NCI-H2081 (cell line): ENCODE data around the gene MAP3K4.
"Not testable (repeated sequence)": the region's sequence is repeated elsewhere in the genome, so short reads cannot be mapped to it uniquely, and the experiment has no call there.

ENCODE experiments used
- DNase-seq, 2 experiments: peaks; one replicate each; lab custom pipeline; 2025; lab: John Stamatoyannopoulos, UW

Gene MAP3K4

GRCh38 chr6:161082215-161082614, 90.6 kb downstream of the MAP3K4 start:
- no peak for DNase-seq

- no peak for DNase-seq
Measured at GRCh38 chr6:161085246-161085645, 93.7 kb downstream of the MAP3K4 start.

DNA sequence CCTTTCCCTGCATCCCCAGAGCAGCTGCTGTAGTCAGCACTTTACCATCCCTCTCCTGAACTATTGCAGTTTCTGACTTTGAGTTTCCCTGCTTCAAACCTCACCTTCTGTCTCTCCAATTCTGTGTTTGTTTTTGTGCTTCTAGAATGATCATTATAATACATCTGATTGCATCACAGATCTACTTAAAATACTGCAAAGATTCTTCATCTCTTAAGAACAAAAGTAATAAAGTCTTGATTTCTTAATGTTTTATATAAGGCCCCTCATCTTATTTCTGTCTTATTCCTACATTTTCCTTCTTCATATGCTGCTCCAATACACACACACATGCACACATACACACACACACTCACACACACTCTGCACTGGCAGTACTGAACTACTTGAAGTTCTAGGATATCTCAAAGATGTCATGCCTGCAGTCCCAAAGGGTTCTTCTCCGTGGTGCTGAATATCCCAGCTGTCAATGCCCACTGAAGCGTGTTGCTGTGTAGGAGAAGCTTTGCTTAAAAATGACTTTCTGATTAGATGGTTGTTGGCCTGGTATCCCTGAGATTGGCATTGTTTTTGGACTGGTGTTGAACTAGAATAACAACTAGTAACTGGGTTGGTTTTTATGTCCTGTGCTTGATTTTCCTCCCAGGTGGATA, 97.2 kb downstream of the MAP3K4 start:
- no peak for DNase-seq

DNA sequence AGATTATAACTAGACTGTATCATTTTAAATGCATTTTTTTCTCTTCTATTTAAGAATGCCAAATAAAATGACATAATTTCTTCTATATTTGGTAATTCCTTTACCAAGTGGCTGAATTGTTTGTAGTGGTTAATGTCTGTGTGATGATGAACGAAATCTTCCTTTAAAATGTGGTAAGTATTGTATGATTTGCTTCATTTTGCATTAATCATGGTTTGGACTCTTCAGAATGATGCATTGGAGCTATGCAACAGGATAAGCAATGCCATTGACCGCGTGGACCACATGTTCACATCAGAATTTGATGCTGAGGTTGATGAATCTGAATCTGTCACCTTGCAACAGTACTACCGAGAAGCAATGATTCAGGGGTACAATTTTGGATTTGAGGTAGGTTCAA, 99.6 kb downstream of the MAP3K4 start:
- DNase-seq: no peak

DNA sequence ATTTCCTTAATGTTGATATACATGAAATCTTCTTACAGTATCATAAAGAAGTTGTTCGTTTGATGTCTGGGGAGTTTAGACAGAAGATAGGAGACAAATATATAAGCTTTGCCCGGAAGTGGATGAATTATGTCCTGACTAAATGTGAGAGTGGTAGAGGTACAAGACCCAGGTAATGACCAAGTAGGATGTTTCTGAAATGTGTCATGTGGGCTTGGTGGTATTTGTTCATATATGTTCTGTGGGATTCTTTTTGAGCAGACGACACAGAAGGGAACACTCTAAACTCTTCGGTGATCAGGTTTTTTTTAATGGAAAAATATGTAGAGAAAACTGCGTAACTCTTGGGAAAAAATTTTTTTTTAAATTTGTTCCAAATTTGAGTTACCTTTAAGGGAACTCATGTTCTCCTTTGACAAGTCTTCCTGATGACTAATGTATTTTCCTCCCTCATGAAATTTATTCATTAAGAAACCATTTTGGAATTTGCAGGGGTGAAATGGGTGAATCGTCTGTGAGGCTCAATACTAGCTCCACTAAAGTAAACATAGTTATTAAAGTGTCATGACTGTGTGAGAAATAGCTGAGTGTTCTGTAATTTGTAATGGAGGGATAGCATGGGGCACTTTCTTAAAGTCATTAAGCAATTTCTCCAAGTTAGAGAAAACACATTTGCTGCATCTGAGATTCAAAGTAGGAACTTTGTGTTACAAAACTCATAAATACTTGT, 100.6 kb downstream of the MAP3K4 start:
- no peak for DNase-seq

- DNase-seq: peak in 1 of 2 experiments; percentile 14
Measured at GRCh38 chr6:161094955-161095354, 103.4 kb downstream of the MAP3K4 start.

GRCh38 chr6:161095916-161096315, 104.3 kb downstream of the MAP3K4 start:
- no peak for DNase-seq

DNA sequence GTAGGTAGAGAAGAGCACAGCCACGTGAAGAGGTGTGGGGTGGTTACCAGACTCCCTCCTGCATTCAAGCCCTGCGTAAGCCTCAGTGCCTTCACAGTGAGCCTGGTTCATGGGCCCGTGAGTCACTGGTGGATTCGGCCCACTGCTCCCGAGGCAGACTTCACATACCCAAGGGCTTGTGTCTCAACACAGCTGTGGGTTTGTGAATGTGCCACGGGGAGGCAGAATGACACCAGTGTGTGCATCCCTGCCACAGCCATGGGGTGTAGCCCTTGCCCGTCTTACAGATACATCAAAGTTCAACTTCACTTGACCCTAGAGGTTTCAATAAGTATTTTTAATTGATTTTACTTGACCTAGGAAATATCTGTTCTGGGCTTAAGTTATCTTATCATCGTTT, 108.5 kb downstream of the MAP3K4 start:
- no peak for DNase-seq

DNA sequence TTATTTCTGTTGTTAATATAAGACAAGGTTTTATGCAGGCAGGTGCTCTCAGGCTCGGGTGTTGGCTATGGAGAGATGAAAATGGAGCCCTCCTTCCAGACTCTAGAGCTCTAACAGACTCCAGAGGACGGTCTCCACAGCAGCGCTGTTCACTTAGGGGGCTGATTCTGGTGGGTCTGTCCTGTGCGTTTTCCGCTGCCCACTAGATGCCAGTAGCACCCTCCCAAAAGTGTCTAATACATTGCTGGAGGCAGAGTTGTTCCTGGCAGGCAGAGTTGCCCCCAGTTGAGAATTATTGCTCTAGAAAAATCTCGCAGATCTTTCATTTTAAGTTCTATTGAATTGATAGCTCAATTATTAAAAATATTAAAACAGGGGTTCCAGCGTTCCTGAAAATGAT, 109.9 kb downstream of the MAP3K4 start:
- no peak for DNase-seq

- DNase-seq: no peak
Measured at GRCh38 chr6:161103475-161103874, 111.9 kb downstream of the MAP3K4 start.

- no peak for DNase-seq
Measured at GRCh38 chr6:161104966-161105365, 113.4 kb downstream of the MAP3K4 start.

- DNase-seq: no peak
Measured at GRCh38 chr6:161105408-161105807, 113.8 kb downstream of the MAP3K4 start.

- no peak for DNase-seq
Measured at GRCh38 chr6:161107779-161108730, 116.5 kb downstream of the MAP3K4 start.

- DNase-seq: no peak
Measured at GRCh38 chr6:161108916-161109315, 117.3 kb downstream of the MAP3K4 start.

DNA sequence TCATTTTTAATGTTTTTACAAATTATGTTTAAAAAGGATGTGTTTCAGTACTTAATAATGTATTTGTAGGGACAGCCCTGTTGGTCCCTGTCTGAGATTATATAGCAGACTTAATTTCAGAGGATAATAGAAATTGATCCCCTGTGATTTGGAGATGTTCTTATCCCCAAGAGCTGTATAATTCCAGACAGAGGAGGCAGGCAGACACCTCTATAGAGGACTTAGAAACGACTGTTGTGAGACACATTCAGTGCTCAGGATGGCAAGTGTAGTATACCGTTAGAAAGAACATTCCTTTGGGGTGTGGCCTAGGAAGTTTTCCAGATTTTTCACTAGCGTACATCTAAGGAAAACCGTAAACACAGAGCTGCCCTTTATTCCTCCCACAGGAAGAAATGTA, 117.8 kb downstream of the MAP3K4 start:
- no peak for DNase-seq

GRCh38 chr6:161110028-161110779, 118.6 kb downstream of the MAP3K4 start:
- DNase-seq: no peak

- DNase-seq: no peak
Measured at GRCh38 chr6:161111261-161111660, 119.7 kb downstream of the MAP3K4 start.

GRCh38 chr6:161115468-161115867, 123.9 kb downstream of the MAP3K4 start:
- DNase-seq: no peak

- DNase-seq: no peak
Measured at GRCh38 chr6:161116554-161116953, 125.0 kb downstream of the MAP3K4 start.

DNA sequence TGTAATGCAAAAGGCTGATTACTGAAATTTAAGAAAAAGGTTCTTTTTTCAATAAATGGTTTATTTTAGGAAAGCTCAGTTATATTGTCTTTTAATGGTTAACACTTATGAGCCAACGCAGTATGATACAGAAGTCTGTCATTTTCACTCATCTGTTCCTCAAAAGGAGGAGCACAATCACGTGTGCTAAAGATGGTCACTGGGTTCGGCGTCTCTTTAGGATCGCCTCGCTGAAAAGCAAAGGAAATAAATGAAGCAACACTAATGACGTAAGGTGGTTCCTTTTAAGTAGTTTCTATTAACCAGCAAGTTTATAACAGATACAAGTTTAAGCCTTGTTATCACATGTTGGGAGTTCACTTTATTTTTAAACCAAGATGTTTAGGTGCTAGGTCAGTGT, 125.7 kb downstream of the MAP3K4 start:
- DNase-seq: no peak

GRCh38 chr6:161117942-161118341, 126.4 kb downstream of the MAP3K4 start:
- no peak for DNase-seq

DNA sequence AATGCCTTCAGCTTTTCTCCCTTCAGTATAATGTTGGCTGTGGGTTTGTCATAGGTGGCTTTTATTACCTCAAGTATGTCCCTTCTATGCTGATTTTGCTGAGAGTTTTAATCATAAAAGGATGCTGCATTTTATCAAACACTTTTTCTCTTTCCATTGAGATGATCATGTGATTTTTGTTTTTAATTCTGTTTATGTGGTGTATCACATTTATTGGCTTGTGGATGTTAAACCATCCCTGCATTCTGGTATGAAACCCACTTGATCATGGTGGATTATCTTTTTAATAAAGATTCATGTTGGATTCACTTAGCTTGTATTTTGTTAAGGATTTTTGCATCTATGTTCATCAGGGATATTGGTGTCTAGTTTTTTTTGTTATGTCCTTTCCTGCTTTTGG, 131.8 kb downstream of the MAP3K4 start:
- DNase-seq: not testable (repeated sequence)
